WTC11 (cell line): Measurements from ENCODE around the gene CDK16.

Experiments used
- JUN ChIP-seq: sonication (generic); formaldehyde crosslinking; IDR thresholded peaks from 2 replicates; pipeline ENCODE4 v1.8.0; 2023; ENCODE audit warnings: mild to moderate bottlenecking, missing genetic modification reagents
- RELA ChIP-seq: sonication (generic); formaldehyde crosslinking; IDR thresholded peaks from 2 replicates; pipeline ENCODE4 v1.8.1; 2022; ENCODE audit warnings: missing genetic modification reagents, mild to moderate bottlenecking, borderline replicate concordance
- SP1 ChIP-seq: sonication (generic); formaldehyde crosslinking; conservative IDR thresholded peaks from 2 replicates; pipeline ENCODE4 v1.8.1; 2022; ENCODE audit warnings: missing genetic modification reagents
- TCF7 ChIP-seq: sonication (generic); formaldehyde crosslinking; IDR thresholded peaks from 2 replicates; pipeline ENCODE4 v1.8.0; 2022; ENCODE audit warnings: mild to moderate bottlenecking, low read depth, missing genetic modification reagents, moderate library complexity
- TF ChIP-seq, protein P1 (sequence below): sonication (generic); formaldehyde crosslinking; IDR thresholded peaks from 2 replicates; pipeline ENCODE4 v1.8.1; 2023; ENCODE audit warnings: mild to moderate bottlenecking, moderate library complexity, missing genetic modification reagents
- TF ChIP-seq, protein P2 (sequence below): fragments of 200-600 bp; IDR thresholded peaks from 2 replicates; pipeline ENCODE4 v1.8.0; 2022; ENCODE audit warnings: antibody characterized with exemption
- TF ChIP-seq, protein P3 (sequence below): sonication (generic); formaldehyde crosslinking; IDR thresholded peaks from 2 replicates; pipeline ENCODE4 v1.8.1; 2023; ENCODE audit warnings: mild to moderate bottlenecking, missing genetic modification reagents, borderline replicate concordance

DNA sequence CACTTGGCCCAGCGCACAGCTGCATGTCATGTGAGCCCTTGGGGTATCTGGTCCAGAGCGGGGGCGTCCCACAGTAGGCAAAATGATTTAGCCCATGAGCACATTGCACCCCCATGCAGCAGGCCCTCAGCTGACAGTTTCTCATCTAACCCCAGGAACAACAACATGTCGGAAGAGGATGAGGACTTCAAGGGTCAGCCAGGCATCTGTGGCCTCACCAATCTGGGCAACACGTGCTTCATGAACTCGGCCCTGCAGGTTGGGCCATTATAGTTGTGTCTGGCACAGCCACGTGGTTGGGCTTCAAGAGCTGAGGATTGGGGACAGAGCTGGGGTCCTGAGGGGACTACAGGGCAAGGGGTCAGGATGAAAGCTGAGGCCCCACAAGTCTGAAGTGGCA lies 22.1 kb downstream of the CDK16 start:
- TF ChIP-seq RELA (CRISPR knock-in tag), result no peak
- TF ChIP-seq SP1 (CRISPR knock-in tag), result no peak
- TF ChIP-seq, protein P1, sequence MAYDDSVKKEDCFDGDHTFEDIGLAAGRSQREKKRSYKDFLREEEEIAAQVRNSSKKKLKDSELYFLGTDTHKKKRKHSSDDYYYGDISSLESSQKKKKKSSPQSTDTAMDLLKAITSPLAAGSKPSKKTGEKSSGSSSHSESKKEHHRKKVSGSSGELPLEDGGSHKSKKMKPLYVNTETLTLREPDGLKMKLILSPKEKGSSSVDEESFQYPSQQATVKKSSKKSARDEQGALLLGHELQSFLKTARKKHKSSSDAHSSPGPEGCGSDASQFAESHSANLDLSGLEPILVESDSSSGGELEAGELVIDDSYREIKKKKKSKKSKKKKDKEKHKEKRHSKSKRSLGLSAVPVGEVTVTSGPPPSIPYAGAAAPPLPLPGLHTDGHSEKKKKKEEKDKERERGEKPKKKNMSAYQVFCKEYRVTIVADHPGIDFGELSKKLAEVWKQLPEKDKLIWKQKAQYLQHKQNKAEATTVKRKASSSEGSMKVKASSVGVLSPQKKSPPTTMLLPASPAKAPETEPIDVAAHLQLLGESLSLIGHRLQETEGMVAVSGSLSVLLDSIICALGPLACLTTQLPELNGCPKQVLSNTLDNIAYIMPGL (CRISPR knock-in tag), result no peak
- no peak for TF ChIP-seq TCF7
- TF ChIP-seq JUN (CRISPR knock-in tag), result no peak
- TF ChIP-seq, protein P2, sequence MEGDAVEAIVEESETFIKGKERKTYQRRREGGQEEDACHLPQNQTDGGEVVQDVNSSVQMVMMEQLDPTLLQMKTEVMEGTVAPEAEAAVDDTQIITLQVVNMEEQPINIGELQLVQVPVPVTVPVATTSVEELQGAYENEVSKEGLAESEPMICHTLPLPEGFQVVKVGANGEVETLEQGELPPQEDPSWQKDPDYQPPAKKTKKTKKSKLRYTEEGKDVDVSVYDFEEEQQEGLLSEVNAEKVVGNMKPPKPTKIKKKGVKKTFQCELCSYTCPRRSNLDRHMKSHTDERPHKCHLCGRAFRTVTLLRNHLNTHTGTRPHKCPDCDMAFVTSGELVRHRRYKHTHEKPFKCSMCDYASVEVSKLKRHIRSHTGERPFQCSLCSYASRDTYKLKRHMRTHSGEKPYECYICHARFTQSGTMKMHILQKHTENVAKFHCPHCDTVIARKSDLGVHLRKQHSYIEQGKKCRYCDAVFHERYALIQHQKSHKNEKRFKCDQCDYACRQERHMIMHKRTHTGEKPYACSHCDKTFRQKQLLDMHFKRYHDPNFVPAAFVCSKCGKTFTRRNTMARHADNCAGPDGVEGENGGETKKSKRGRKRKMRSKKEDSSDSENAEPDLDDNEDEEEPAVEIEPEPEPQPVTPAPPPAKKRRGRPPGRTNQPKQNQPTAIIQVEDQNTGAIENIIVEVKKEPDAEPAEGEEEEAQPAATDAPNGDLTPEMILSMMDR, result no peak
- TF ChIP-seq, protein P3, sequence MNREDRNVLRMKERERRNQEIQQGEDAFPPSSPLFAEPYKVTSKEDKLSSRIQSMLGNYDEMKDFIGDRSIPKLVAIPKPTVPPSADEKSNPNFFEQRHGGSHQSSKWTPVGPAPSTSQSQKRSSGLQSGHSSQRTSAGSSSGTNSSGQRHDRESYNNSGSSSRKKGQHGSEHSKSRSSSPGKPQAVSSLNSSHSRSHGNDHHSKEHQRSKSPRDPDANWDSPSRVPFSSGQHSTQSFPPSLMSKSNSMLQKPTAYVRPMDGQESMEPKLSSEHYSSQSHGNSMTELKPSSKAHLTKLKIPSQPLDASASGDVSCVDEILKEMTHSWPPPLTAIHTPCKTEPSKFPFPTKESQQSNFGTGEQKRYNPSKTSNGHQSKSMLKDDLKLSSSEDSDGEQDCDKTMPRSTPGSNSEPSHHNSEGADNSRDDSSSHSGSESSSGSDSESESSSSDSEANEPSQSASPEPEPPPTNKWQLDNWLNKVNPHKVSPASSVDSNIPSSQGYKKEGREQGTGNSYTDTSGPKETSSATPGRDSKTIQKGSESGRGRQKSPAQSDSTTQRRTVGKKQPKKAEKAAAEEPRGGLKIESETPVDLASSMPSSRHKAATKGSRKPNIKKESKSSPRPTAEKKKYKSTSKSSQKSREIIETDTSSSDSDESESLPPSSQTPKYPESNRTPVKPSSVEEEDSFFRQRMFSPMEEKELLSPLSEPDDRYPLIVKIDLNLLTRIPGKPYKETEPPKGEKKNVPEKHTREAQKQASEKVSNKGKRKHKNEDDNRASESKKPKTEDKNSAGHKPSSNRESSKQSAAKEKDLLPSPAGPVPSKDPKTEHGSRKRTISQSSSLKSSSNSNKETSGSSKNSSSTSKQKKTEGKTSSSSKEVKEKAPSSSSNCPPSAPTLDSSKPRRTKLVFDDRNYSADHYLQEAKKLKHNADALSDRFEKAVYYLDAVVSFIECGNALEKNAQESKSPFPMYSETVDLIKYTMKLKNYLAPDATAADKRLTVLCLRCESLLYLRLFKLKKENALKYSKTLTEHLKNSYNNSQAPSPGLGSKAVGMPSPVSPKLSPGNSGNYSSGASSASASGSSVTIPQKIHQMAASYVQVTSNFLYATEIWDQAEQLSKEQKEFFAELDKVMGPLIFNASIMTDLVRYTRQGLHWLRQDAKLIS (CRISPR knock-in tag), result no peak
